ENCODE results near the gene ATP6V0B. TPM values are rescaled to one million over a fixed set of nuclear protein-coding genes. Genes with fewer than 3 reads are reported as not detected.

The ATP6V0B gene
- total RNA-seq, 1 donor: 89.4 TPM

DNA sequence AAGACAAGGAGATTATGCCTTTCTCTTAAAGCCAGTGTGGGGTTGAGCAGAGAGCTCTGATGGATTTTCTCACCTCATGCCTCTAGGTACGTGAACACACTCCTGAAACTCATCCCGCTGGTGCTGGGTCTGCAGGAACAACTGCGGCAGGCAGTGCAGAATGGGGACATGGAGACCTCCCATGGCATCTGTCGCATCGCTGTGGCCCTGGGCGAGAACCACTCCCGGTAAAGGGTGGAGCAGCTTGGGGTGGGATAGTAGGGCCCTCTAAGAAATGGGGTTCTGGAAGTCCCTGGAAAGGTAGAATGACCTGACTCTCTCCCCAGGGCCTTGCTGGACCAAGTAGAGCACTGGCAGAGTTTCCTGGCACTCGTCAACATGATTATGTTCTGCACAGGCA is 18.5 kb upstream of the ATP6V0B start:
- no peak overlapping the region for H3K4me3 ChIP-seq (ENCODE audit: insufficient read depth, low read length)
- DNase-seq (ENCODE audit: insufficient read length, low spot score, missing footprints): no peak
- H3K9me3 ChIP-seq (ENCODE audit: low read depth, low read length): no peaks in the 10 kb centered on the region
- H2AFZ ChIP-seq (ENCODE audit: low read length): no peak overlapping the region
- no peak overlapping the region for H3K4me2 ChIP-seq (ENCODE audit: insufficient read depth, low read length)
- peaks cover 31% of the 10 kb centered on the region for H3K79me2 ChIP-seq (ENCODE audit: insufficient read depth, low read length)
- H4K20me1 ChIP-seq (ENCODE audit: insufficient read depth, low read length): peaks cover 40% of the 10 kb centered on the region
- no peak overlapping the region for H3K27ac ChIP-seq (ENCODE audit: low read depth, low read length)
- TF ChIP-seq, protein P1, sequence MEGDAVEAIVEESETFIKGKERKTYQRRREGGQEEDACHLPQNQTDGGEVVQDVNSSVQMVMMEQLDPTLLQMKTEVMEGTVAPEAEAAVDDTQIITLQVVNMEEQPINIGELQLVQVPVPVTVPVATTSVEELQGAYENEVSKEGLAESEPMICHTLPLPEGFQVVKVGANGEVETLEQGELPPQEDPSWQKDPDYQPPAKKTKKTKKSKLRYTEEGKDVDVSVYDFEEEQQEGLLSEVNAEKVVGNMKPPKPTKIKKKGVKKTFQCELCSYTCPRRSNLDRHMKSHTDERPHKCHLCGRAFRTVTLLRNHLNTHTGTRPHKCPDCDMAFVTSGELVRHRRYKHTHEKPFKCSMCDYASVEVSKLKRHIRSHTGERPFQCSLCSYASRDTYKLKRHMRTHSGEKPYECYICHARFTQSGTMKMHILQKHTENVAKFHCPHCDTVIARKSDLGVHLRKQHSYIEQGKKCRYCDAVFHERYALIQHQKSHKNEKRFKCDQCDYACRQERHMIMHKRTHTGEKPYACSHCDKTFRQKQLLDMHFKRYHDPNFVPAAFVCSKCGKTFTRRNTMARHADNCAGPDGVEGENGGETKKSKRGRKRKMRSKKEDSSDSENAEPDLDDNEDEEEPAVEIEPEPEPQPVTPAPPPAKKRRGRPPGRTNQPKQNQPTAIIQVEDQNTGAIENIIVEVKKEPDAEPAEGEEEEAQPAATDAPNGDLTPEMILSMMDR (IDR thresholded peaks at IDR 0.05; ENCODE audit: extremely low read depth, low read depth, low read length): no peak
- H3K36me3 ChIP-seq (ENCODE audit: insufficient read depth, low read length): peaks cover 43% of the 10 kb centered on the region
- H3K4me1 ChIP-seq (ENCODE audit: insufficient read depth, low read length): no peaks in the 10 kb centered on the region
- no peaks in the 10 kb centered on the region for H3K27me3 ChIP-seq (ENCODE audit: insufficient read depth, low read length)

DNA sequence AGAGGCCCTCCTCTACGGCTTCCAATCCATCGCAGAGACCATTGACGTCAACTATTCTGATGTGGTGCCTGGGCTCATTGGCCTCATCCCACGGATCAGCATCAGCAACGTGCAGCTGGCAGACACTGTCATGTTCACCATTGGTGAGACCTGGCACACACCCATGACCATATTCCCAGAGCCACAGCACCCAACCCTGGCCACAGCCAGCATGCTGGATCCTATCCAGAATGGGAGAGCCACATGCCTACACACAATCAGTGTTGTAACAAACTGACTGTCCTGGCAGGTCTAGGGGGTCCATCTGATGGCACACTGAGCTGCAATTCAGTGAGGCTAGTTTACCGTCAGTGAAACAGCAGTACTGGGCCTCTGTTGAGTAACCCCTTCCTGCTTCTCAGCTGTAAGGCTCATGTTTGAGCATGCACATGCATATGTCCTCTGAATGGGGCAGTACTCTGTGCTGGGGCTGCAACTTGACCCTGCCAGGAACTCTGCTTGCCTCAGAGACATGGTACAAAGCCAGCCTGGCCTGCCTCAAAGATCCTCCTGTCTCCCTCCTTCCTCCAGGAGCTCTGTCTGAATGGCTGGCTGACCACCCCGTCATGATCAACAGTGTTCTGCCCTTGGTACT is 17.2 kb upstream of the ATP6V0B start:
- peaks cover 55% of the 10 kb centered on the region for H3K36me3 ChIP-seq (ENCODE audit: insufficient read depth, low read length)
- H3K4me3 ChIP-seq (ENCODE audit: insufficient read depth, low read length): no peak overlapping the region
- no peaks in the 10 kb centered on the region for H3K9me3 ChIP-seq (ENCODE audit: low read depth, low read length)

DNA sequence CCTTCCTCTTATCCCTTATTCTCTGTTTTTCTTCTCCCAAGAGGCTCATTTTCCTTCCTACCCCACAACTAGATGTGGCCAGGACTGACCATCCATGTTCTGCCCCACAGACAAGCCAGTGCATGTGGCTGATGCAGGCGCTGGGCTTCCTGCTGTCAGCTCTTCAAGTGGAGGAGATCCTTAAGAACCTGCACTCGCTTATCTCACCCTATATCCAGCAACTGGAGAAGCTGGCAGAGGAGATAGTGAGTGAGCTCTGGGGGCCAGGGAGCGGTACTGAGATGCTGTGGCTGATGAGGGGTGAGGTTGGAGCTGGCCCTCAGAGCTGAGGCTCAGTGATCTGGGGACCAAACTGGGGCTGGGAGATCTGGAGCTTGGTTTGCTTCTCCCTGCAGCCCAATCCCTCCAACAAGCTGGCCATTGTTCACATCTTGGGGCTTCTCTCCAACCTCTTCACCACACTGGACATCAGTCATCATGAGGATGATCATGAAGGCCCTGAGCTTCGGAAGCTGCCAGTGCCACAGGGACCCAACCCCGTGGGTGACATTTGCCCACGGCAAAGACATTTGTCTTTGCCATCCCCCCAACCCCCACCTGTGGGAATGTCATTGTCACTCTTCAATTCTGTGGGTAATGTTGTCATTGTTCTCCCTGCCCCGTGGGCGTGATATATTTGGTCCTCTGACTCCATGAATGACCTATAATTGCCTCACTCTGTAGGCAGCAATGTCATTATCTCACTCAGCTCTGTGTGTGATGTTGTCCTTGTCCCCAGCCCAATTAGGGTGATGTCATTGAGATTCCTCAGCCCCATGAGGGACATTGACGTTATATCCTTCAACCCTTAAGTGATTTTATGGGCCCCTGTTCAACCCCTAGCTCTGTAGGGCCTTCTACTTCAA is 16.2 kb upstream of the ATP6V0B start:
- Histone ChIP-seq H3K36me3 (ENCODE audit: insufficient read depth, low read length) (peaks cover 63% of the 10 kb centered on the region), H3K27me3 (ENCODE audit: insufficient read depth, low read length) (no peaks in the 10 kb centered on the region), H2AFZ (ENCODE audit: low read length) (no peak overlapping the region), H3K27ac (ENCODE audit: low read depth, low read length) (no peak overlapping the region), H3K4me3 (ENCODE audit: insufficient read depth, low read length) (no peak overlapping the region), H3K4me2 (ENCODE audit: insufficient read depth, low read length) (no peak overlapping the region), H4K20me1 (ENCODE audit: insufficient read depth, low read length) (peaks cover 29% of the 10 kb centered on the region), H3K79me2 (ENCODE audit: insufficient read depth, low read length) (peaks cover 17% of the 10 kb centered on the region), H3K9me3 (ENCODE audit: low read depth, low read length) (no peaks in the 10 kb centered on the region), H3K4me1 (ENCODE audit: insufficient read depth, low read length) (no peaks in the 10 kb centered on the region)
- no peak for DNase-seq (ENCODE audit: insufficient read length, low spot score, missing footprints)
- TF ChIP-seq, protein P1 (IDR thresholded peaks at IDR 0.05; ENCODE audit: extremely low read depth, low read depth, low read length): no peak

More for the DNA sequence above, 17.2 kb upstream of the ATP6V0B start:
- Histone ChIP-seq H3K27me3 (ENCODE audit: insufficient read depth, low read length) (no peaks in the 10 kb centered on the region), H3K27ac (ENCODE audit: low read depth, low read length) (no peak overlapping the region), H3K79me2 (ENCODE audit: insufficient read depth, low read length) (peaks cover 26% of the 10 kb centered on the region), H4K20me1 (ENCODE audit: insufficient read depth, low read length) (peaks cover 37% of the 10 kb centered on the region), H2AFZ (ENCODE audit: low read length) (no peak overlapping the region), H3K4me2 (ENCODE audit: insufficient read depth, low read length) (no peak overlapping the region), H3K4me1 (ENCODE audit: insufficient read depth, low read length) (no peaks in the 10 kb centered on the region)
- TF ChIP-seq, protein P1 (IDR thresholded peaks at IDR 0.05; ENCODE audit: extremely low read depth, low read depth, low read length): no peak
- DNase-seq (ENCODE audit: insufficient read length, low spot score, missing footprints): no peak

DNA sequence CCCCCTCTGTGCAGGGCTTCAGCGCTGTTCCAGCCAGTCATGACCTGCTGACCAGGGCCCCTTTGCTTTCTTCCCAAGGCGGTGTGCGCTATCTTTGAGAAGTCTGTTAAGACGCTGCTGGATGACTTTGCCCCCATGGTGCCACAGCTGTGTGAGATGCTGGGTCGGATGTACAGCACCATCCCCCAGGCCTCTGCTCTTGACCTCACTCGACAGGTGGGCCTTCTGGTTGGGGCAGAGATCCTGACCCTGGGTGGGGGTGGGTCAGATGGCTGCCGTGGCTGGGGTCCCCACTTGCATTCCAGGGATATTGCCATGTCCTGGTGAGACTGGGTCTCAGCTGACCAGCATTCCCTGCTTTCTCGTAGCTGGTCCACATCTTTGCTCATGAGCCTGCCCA is 14.0 kb upstream of the ATP6V0B start:
- no peaks in the 10 kb centered on the region for H3K4me1 ChIP-seq (ENCODE audit: insufficient read depth, low read length)
- TF ChIP-seq, protein P1 (IDR thresholded peaks at IDR 0.05; ENCODE audit: extremely low read depth, low read depth, low read length): no peak
- H3K27ac ChIP-seq (ENCODE audit: low read depth, low read length): no peak overlapping the region
- peaks cover 11% of the 10 kb centered on the region for H4K20me1 ChIP-seq (ENCODE audit: insufficient read depth, low read length)
- DNase-seq (ENCODE audit: insufficient read length, low spot score, missing footprints): no peak
- peaks cover 63% of the 10 kb centered on the region for H3K36me3 ChIP-seq (ENCODE audit: insufficient read depth, low read length)
- no peak overlapping the region for H3K4me3 ChIP-seq (ENCODE audit: insufficient read depth, low read length)
- no peaks in the 10 kb centered on the region for H3K9me3 ChIP-seq (ENCODE audit: low read depth, low read length)
- H3K27me3 ChIP-seq (ENCODE audit: insufficient read depth, low read length): no peaks in the 10 kb centered on the region
- H3K4me2 ChIP-seq (ENCODE audit: insufficient read depth, low read length): no peak overlapping the region
- no peaks in the 10 kb centered on the region for H3K79me2 ChIP-seq (ENCODE audit: insufficient read depth, low read length)
- no peak overlapping the region for H2AFZ ChIP-seq (ENCODE audit: low read length)
